GM06990 (cell line): ENCODE data around the gene ZFYVE28.

Experiments used
- DNase-seq: peaks from one replicate; pipeline ENCODE4 v3.0.0-alpha.2; 2011; ENCODE audit not compliant: insufficient read length; ENCODE audit errors: extremely low read depth
- H3K27me3 ChIP-seq: replicated peaks from 2 replicates; pipeline ENCODE4 v1.6.0; 2011; ENCODE audit warnings: low read length; ENCODE audit not compliant: control insufficient read depth, insufficient read depth
- H3K36me3 ChIP-seq: 2 replicates; pipeline ENCODE4 v1.5.1; 2011; ENCODE audit warnings: low read length; ENCODE audit not compliant: control insufficient read depth, insufficient read depth
- H3K4me3 ChIP-seq: replicated peaks from 2 replicates; pipeline ENCODE4 v1.5.1; 2011; ENCODE audit warnings: low read depth, mild to moderate bottlenecking, control low read depth, low read length
- TF ChIP-seq, protein P1 (sequence below): IDR thresholded peaks from 2 replicates; pipeline ENCODE4 v1.5.1; 2011; ENCODE audit warnings: low read length, control low read depth, mild to moderate bottlenecking, inconsistent platforms; ENCODE audit not compliant: insufficient read depth, poor library complexity, severe bottlenecking

ZFYVE28 gene

DNA sequence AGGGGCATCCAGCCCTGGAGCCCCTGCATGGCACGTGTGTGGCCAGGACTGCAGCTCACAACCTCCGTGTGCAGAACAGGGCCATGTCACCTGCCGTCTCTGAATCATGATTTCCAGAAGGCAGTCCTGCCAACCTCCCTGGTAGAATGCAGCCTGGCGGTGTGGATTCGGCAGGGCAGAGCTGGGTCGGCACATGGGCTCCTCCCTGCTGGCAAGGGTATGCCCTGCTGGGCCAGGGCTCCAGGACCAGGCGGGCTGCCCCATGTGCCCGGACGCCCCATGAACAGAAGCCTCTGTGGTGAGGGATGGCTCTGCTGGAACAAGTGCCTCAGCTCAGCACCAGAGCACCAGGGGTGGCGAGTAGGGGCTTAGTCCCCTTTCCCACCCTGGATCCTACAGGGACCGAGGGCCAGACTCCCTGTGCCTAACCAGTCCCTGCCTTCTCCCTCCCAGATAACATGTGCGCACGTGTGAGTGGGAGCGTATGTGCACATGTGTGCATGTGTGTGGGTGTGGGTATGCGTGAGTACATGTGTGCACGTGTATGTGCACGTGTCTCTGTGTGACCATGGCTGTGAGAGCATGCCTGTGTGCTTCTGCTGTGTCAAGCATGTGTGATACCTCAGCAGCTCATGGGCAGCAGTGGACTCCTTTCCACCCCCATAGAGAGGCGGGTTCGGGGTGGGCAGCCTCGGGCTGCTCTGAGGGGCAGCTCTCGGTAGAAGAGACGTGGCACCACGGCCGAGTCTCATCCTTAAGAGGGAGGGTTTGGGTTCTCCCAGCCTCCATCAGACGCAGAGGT is 146.2 kb downstream of the ZFYVE28 start:
- TF ChIP-seq, protein P1, sequence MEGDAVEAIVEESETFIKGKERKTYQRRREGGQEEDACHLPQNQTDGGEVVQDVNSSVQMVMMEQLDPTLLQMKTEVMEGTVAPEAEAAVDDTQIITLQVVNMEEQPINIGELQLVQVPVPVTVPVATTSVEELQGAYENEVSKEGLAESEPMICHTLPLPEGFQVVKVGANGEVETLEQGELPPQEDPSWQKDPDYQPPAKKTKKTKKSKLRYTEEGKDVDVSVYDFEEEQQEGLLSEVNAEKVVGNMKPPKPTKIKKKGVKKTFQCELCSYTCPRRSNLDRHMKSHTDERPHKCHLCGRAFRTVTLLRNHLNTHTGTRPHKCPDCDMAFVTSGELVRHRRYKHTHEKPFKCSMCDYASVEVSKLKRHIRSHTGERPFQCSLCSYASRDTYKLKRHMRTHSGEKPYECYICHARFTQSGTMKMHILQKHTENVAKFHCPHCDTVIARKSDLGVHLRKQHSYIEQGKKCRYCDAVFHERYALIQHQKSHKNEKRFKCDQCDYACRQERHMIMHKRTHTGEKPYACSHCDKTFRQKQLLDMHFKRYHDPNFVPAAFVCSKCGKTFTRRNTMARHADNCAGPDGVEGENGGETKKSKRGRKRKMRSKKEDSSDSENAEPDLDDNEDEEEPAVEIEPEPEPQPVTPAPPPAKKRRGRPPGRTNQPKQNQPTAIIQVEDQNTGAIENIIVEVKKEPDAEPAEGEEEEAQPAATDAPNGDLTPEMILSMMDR: no peak
- no peak overlapping the region for H3K4me3 ChIP-seq

DNA sequence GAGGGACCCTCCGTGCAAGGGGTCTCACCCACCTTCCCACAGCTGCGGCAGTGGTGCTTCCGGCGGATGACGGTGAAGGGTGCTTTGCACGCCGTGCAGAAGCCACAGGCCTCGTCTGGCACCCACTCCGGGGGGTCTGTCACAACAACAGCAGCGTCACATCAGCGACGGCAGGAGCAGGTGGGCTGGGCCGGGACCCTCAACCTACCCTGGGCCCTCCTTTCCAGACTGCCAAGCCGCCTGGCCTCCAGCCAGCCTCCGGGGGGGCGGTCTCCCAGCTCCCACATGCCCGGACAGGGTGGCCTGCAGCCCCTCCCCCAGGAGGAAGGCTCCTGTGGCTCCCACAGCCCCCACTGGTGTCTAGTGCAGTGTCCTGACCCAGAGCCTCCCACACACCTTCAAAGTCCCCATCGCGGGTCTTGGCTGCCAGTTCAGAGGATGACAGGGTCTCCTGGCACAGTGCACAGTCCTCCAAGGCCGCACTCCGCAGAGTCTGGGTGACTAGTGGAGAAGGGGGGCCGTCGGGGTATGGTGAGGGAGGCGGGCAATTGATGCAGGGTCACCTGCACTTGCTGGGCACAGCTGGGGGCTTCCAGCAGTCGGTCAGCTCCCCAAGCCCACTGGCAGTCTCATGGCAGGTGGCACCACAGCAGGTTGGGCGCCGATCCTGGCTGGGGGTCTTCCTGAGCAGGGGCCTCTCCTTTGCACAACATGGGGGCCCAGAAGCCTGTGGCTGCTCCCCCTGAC is 147.0 kb downstream of the ZFYVE28 start:
- Histone ChIP-seq H3K36me3 (no peaks in the 10 kb centered on the region), H3K27me3 (no peaks in the 10 kb centered on the region; the same call in none of the 2 replicates), H3K4me3 (no peak overlapping the region)
- TF ChIP-seq, protein P1: no peak
- no peak for DNase-seq

More for the DNA sequence above, 146.2 kb downstream of the ZFYVE28 start:
- no peaks in the 10 kb centered on the region for H3K36me3 ChIP-seq
- no peaks in the 10 kb centered on the region; the same call in none of the 2 replicates for H3K27me3 ChIP-seq
- DNase-seq: no peak

- H3K36me3 ChIP-seq: no peaks in the 10 kb centered on the region
- no peaks in the 10 kb centered on the region; the same call in none of the 2 replicates for H3K27me3 ChIP-seq
- TF ChIP-seq, protein P1: no peak
- no peak for DNase-seq
- H3K4me3 ChIP-seq: no peak overlapping the region
Observed at GRCh38 chr4:2270341-2271165, 147.9 kb downstream of the ZFYVE28 start.

DNA sequence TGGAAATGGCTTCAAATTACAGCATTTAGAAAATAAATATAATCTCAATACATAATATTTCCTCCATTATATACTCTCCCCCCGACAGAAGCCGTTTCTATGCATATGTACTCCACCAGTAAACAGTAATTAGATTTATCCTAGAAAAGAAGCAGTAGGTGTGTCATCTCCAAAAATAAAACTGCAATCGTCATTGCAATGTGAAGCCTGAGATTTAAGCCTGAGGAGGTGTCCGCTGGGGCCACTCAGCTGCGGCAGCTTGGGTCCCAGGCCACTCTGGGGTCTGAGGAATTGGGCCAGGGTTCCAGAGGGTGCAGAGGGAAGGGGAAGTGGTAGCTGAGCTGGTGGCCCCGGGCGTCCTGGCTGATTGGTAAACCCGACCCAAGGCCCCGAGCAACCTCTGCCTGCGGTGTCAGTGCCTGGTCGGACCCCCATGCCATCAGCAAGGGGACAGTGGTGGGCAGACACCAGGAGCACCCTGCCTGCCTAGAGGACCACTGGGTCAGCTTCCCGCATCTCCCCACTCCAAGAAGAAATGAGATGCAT is 148.8 kb downstream of the ZFYVE28 start:
- H3K27me3 ChIP-seq: no peaks in the 10 kb centered on the region; the same call in none of the 2 replicates
- H3K4me3 ChIP-seq: no peak overlapping the region
- no peak for DNase-seq
- TF ChIP-seq, protein P1: no peak
- H3K36me3 ChIP-seq: no peaks in the 10 kb centered on the region

- DNase-seq: no peak
- TF ChIP-seq, protein P1: no peak
- H3K4me3 ChIP-seq: no peak overlapping the region
- H3K27me3 ChIP-seq: no peaks in the 10 kb centered on the region; the same call in none of the 2 replicates
- H3K36me3 ChIP-seq: no peaks in the 10 kb centered on the region
Observed at GRCh38 chr4:2269206-2269531, 149.3 kb downstream of the ZFYVE28 start.
